CD4-positive, alpha-beta T cell treated with Interleukin-15 for 4 hours (primary cell): ENCODE results near the gene DNAI1.

Source experiments
- DNase-seq: peaks from one replicate; pipeline ENCODE4 v3.0.0-alpha.2; 2020; ENCODE audit warnings: low spot score

DNAI1 gene

GRCh38 chr9:34490760-34491159, 32.2 kb downstream of the DNAI1 start:
- no peak for DNase-seq

GRCh38 chr9:34491596-34491995, 33.0 kb downstream of the DNAI1 start:
- DNase-seq: no peak

GRCh38 chr9:34492051-34492450, 33.4 kb downstream of the DNAI1 start:
- no peak for DNase-seq

- peak; percentile 16 for DNase-seq
Measured at GRCh38 chr9:34493972-34494535, 35.4 kb downstream of the DNAI1 start.

GRCh38 chr9:34496149-34496712, 37.6 kb downstream of the DNAI1 start:
- DNase-seq: no peak

GRCh38 chr9:34498553-34498952, 39.9 kb downstream of the DNAI1 start:
- DNase-seq: no peak

- DNase-seq: no peak
Measured at GRCh38 chr9:34499076-34499475, 40.5 kb downstream of the DNAI1 start.

GRCh38 chr9:34500623-34501267, 42.1 kb downstream of the DNAI1 start:
- DNase-seq: peak; percentile 72

GRCh38 chr9:34501372-34501771, 42.8 kb downstream of the DNAI1 start:
- DNase-seq: no peak

GRCh38 chr9:34501889-34502425, 43.4 kb downstream of the DNAI1 start:
- DNase-seq: no peak

GRCh38 chr9:34502471-34502870, 43.9 kb downstream of the DNAI1 start:
- DNase-seq: no peak

- DNase-seq: no peak
Measured at GRCh38 chr9:34502891-34503290, 44.3 kb downstream of the DNAI1 start.

- DNase-seq: no peak
Measured at GRCh38 chr9:34503406-34503805, 44.8 kb downstream of the DNAI1 start.

- DNase-seq: no peak
Measured at GRCh38 chr9:34505370-34506120, 46.9 kb downstream of the DNAI1 start.

GRCh38 chr9:34506623-34507022, 48.0 kb downstream of the DNAI1 start:
- DNase-seq: no peak

- no peak for DNase-seq
Measured at GRCh38 chr9:34507556-34507955, 49.0 kb downstream of the DNAI1 start.

- DNase-seq: no peak
Measured at GRCh38 chr9:34507966-34508365, 49.4 kb downstream of the DNAI1 start.

- no peak for DNase-seq
Measured at GRCh38 chr9:34508463-34508862, 49.9 kb downstream of the DNAI1 start.

- no peak for DNase-seq
Measured at GRCh38 chr9:34508951-34509350, 50.3 kb downstream of the DNAI1 start.

- no peak for DNase-seq
Measured at GRCh38 chr9:34510497-34511468, 52.2 kb downstream of the DNAI1 start.
